Pancreas (tissue), 10 donors: ENCODE data around the gene CERKL. TPM values are rescaled to one million over a fixed set of nuclear protein-coding genes. Genes with fewer than 3 reads are reported as not detected.

Experiments
- ATAC-seq, 4 donors: fragments of 200-7000 bp; cut with Tn5 transposase; one replicate each; pipeline versions ENCODE4 v1.8.0 to v1.9.1; 2020; ENCODE audit warnings: mild to moderate bottlenecking in 4 of 4, moderate library complexity in 4 of 4
- DNase-seq, 6 donors: peaks; one replicate each; pipeline ENCODE4 v3.0.0-alpha.2; 2020
- FAIRE-seq: peaks from 2 replicates; lab custom pipeline; 2012; peaks lifted over from hg19 to GRCh38; lab: Jason Lieb, UNC
- H3K27ac ChIP-seq, 4 donors: fragments of 200-600 bp; sonication (generic); 1 replicate in 3 of 4; 2 replicates in 1 of 4; pipeline versions ENCODE4 v1.5.0 to v1.8.0; 2020
- H3K27me3 ChIP-seq, 4 donors: fragments of 200-600 bp; one replicate each; pipeline ENCODE4 v1.8.0; 2021
- H3K36me3 ChIP-seq, 3 donors: fragments of 200-600 bp; sonication (generic) in 1 of 3; one replicate each; pipeline versions ENCODE4 v1.5.0 to v1.8.0; 2020 to 2021
- H3K4me1 ChIP-seq, 3 donors: fragments of 200-600 bp; one replicate each; pipeline ENCODE4 v1.8.0; 2021
- H3K4me3 ChIP-seq, 4 donors: fragments of 200-600 bp; sonication (generic) in 2 of 4; one replicate each; pipeline versions ENCODE4 v1.5.0 to v1.8.0; 2020 to 2021
- H3K9me3 ChIP-seq, 4 donors: fragments of 200-600 bp; one replicate each; pipeline ENCODE4 v1.8.0; 2021
- CTCF ChIP-seq, 4 donors: fragments of 200-600 bp; sonication (generic) in 3 of 4; IDR thresholded peaks; one replicate each; pipeline versions ENCODE4 v1.5.0 to v1.8.0; 2021; ENCODE audit warnings: antibody characterized with exemption in 4 of 4
- WGBS, 2 donors: extraction: QIAGEN DNeasy Blood & Tissue Kit; methylation state at CpG; one replicate each; pipeline ENCODE4 v1.1.7; 2013; 5-methylcytosine and 5-hydroxymethylcytosine counted together
- intact Hi-C, 3 donors: fragments of 100-400 bp; cut with DNase I; formaldehyde crosslinking; loops; one replicate each; pipeline versions ENCODE4 v1.11.1 to v1.14.2; 2022
- polyA plus RNA-seq, 2 donors: library from polyadenylated mRNA; stranded (reverse); fragments of 200-250 nt; gene quantifications; one replicate each; pipeline ENCODE4 v1.2.3, GENCODE V29; 2013
- total RNA-seq, 6 donors: library from RNA; stranded (reverse); fragmentation: NEBNext Ultra II Directional in 4 of 6; extraction: Animal tissue kit (Norgen Biotek cat#: 25700) in 4 of 6; gene quantifications; one replicate each; pipeline versions ENCODE4 v1.2.1 to v1.2.4, GENCODE V29; 2021 to 2023
- donor health status: healthy with polysubstance abuse.
- donor health status: DM: no; HTN: no; CAD: no; lungs with moderate emphysema.
- donor health status: DM: no; HTN: no; CAD: no.
- donor health status: control.
- donor health status: control.
- donor health status: Bipolar disorder and iron deficiency.
- donor health status: DM: yes; HTN: yes; CAD: no.
- donor health status: DM: no; HTN: no; CAD: no.
- donor health status: DM: no; HTN: no; CAD: no.
- donor health status: DM: yes; HTN: yes; CAD: no.

The CERKL gene
- total and polyA plus RNA-seq, 8 donors, result 0.16 to 4.6 (median 0.56) TPM

- intact Hi-C loops, result no loop called here
- FAIRE-seq (no peak), ATAC-seq (no peak), DNase-seq (no peak)
- no peaks in the 10 kb centered on the region for H3K36me3 ChIP-seq
- H3K9me3 ChIP-seq, result no peaks in the 10 kb centered on the region
- no peaks in the 10 kb centered on the region for H3K4me1 ChIP-seq
- 76 to 77% methylated on average over 4 of the region's 4 CpGs for WGBS, 2 donors
- H3K27ac ChIP-seq, result no peak overlapping the region
- no peak overlapping the region for H3K4me3 ChIP-seq
- TF ChIP-seq CTCF (IDR thresholded peaks at IDR 0.05), result no peak
- H3K27me3 ChIP-seq, result no peaks in the 10 kb centered on the region
These were observed 49.0 kb downstream of the CERKL start for GRCh38 chr2:181607629-181608590.

- intact Hi-C loops, result no loop called here
- Histone ChIP-seq H3K4me3 (no peak overlapping the region), H3K9me3 (no peaks in the 10 kb centered on the region), H3K27me3 (no peaks in the 10 kb centered on the region), H3K27ac (no peak overlapping the region), H3K4me1 (no peaks in the 10 kb centered on the region), H3K36me3 (no peaks in the 10 kb centered on the region)
- 76 to 78% methylated on average over 2 of the region's 3 CpGs for WGBS, 2 donors
- no peak for TF ChIP-seq CTCF (IDR thresholded peaks at IDR 0.05)
- FAIRE-seq (no peak), DNase-seq (no peak), ATAC-seq (no peak)
These were observed 50.7 kb downstream of the CERKL start for GRCh38 chr2:181605889-181606837.

GRCh38 chr2:181602017-181602416 lies 54.9 kb downstream of the CERKL start:
- intact Hi-C loops, result no loop called here
- no peak for FAIRE-seq
- no peak for TF ChIP-seq CTCF (IDR thresholded peaks at IDR 0.05)

GRCh38 chr2:181596556-181596955 lies 60.3 kb downstream of the CERKL start:
- no peak for ATAC-seq
- no peaks in the 10 kb centered on the region for H3K36me3 ChIP-seq
- H3K27ac ChIP-seq, result no peak overlapping the region
- no peak for DNase-seq
- H3K4me3 ChIP-seq, result no peak overlapping the region
- FAIRE-seq, result no peak
- 56 to 74% methylated on average over 1 of the region's 1 CpG for WGBS, 2 donors
- TF ChIP-seq CTCF (IDR thresholded peaks at IDR 0.05), result no peak
- no peaks in the 10 kb centered on the region for H3K4me1 ChIP-seq
- intact Hi-C loops, result no loop called here
- H3K27me3 ChIP-seq, result no peaks in the 10 kb centered on the region
- no peaks in the 10 kb centered on the region for H3K9me3 ChIP-seq

More at GRCh38 chr2:181602017-181602416, 54.9 kb downstream of the CERKL start:
- no peaks in the 10 kb centered on the region for H3K4me1 ChIP-seq
- H3K4me3 ChIP-seq, result no peak overlapping the region
- 97% methylated on average over 1 of the region's 1 CpG for WGBS, 2 donors
- H3K27ac ChIP-seq, result no peak overlapping the region
- no peak for ATAC-seq
- DNase-seq, result no peak
- no peaks in the 10 kb centered on the region for H3K36me3 ChIP-seq
- H3K27me3 ChIP-seq, result no peaks in the 10 kb centered on the region
- no peaks in the 10 kb centered on the region for H3K9me3 ChIP-seq
